HG02885 (cell line): ENCODE measurements around the gene MCUB.

Experiments used
- ATAC-seq: cut with Tn5 transposase; IDR thresholded peaks from one replicate; pipeline ENCODE4 v1.9.1; 2021; ENCODE audit warnings: mild to moderate bottlenecking; ENCODE audit not compliant: unreplicated experiment, poor library complexity

The MCUB gene

DNA sequence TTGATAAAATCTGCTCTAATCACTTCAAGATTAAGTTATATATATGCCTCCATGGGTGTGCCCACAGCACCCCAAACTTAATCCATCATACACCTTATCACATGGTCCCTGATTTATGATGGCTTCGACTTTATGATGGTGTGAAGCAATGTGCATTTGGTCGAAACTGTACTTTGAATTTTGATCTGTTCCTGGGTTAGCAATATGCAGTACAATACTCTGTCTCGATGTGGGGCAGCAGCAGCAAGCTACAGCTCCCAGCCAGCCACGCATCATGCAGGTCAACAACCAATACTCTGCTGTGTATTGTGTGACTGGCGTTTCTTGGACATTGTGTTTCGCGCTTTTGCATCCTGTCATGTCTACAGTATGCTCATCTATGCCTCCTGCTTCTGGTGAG, 62.6 kb downstream of the MCUB start:
- ATAC-seq, result no peak

DNA sequence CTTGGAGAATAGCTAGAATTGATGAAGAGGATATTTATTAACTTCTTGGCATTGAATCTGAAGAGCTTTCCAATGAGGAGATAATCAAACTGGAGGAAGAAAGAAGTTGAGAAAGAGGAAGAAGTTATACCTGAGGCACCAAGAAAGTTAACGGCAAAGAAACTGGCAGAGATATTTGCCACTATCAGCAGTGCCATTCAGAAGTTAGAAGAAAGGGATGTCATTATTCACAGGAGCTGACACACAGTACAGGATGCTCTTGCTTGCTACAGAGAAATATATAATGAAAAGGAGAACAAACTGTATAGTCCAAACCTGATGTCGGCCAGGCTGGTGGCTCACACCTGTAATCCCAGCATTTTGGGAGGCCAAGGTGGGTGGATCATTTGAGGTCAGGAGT, 64.5 kb downstream of the MCUB start:
- no peak for ATAC-seq

DNA sequence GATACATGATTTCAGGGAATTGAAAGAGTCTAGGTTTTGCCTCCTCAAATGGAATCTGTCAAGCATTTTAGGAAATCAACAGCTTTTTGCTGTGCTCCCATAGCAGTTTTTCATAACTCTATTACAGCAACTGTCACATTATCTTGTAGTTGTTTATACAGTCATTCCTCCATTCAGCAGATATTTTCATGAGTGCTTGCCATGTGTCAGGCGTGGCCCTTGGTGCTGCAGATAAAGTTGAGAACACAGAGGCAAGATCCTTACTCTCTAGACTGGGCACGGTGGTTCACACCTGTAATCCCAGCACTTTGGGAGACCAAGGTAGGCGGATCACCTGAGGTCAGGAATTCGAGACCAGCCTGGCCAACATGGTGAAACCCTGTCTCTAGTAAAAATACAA, 67.3 kb downstream of the MCUB start:
- no peak for ATAC-seq

DNA sequence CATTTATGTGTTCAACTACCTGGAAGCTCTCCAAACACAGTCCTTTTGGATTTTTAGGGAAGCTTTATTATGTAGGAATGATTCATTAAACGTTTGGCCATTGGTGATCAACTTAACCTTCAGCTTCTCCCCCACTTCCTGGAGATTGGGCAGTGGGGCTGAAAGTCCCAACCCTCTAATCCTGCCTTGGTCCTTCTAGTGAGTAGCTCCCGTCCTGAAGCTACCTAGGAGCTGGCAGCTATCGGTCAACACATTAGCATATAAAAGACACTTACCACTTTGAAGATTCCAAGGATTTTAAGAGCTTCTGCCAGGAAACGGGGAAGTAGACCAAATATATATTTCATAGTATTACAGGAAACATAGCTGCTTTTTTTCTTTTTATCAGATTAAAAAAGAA, 69.7 kb downstream of the MCUB start:
- no peak for ATAC-seq

DNA sequence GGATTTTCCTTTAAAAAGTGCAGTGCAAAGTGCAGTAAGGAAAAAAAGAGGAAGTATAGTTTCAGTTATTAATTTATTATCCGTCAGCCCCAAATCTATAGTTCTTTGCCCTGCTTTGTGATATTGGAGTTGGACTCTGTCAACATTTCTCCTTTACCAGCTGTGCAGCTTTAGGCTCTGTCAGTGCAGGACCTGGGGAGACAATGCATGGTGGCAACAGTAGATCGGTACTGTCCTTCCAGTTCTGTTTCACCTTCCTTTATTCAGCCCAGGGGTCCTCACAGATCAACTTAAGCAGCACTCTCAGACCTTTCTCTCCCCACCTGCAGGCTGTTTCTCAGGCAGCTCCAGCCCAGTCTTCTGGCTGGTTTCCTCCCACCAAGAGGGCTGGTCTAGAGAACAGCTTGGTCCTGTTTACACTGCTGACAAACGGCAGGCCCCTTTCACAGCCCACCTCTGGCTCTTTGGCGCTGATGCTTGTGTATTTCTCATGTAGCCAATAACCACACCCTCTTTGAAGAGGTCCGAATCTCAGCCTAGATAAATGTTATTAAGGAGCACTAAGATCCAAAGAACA, 71.6 kb downstream of the MCUB start:
- ATAC-seq, result no peak

DNA sequence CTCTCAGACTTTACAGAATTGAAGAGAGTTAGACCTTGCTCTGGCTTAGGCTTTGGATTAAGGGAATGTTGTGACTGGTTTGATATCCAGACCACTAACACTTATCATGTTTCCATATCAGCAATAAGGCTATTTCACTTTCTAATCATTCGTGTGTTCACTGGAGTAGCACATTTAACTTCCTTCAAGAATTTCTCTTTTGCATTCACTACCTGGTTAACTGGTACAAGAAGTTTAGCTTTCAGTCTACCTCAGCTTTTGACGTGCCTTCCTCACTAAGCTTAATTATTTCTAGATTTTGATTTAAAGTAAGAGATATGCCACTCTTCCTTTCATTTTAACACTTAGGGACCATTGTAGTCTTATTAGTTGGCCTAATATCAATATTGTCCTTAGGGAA, 80.6 kb downstream of the MCUB start:
- ATAC-seq, result no peak

DNA sequence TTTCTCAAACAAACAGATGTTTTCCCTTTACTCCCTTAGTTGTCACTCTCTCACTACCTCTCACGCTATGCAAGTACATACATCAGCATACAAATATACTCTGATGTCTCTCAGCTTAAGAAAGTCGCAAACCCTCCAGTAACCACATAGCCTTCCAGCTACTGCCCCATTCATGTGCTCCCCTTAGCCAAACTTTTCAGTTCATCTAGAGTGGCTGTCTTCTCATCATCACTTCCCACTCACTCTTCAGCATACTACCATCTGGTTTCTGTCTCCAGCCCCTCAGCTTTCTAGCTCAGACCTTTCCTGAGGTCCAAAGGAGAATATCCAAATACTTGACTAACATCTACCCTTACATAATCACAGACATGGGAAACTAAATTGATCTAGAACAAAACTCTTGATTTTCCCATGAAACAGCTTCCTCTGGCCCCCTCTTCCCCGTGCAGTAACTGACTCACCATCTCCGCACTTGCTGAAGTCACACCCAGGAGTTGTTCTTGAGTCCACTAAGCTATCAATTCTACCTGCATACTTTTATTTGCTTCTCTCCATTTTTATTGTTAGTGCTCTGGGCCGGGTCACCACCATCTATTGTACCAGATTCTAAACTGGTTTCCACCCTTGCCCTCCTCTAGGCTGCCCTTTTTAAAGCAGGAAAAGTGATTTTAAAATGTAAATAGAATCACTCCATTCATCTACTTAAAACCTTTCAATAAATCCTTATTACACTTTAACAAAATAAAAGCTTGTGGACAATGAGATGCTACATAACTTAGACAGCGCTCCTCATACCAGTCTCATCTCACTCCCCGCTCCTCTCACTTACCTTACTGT, 86.0 kb downstream of the MCUB start:
- no peak for ATAC-seq

DNA sequence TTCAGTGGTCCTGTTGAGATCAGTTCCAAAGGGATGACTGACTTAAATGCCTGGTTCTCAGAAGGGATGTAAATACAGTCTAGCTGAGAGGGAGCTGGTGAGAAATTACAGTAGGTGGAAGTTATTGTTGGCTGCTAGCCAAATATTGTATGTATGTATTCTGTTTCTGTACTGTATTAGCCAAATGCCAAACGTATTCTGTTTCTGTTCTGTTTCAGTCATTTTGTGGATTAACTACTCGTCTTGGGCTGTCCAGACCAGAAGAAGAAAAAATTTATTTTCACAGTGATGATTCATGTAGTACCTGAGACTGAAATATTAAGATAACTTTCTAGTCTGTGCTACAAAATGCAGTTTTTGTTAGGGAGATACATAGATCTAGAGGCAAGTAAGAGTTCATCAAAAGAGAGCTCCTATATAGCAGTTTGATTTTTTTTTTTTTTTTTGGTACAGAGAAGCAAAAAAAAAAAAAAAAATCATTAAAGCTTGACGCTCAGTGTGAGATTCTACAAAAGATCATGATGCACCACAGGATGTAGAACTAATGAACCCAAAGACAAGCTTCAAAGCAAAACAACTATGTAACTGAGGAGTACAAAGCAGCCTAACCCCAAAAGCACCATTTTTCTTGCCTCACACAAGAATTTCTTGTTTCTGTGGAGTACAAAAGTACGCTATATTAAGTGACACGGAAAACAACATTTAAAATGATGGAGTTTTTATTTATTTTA, 88.4 kb downstream of the MCUB start:
- peak; percentile 65 for ATAC-seq

DNA sequence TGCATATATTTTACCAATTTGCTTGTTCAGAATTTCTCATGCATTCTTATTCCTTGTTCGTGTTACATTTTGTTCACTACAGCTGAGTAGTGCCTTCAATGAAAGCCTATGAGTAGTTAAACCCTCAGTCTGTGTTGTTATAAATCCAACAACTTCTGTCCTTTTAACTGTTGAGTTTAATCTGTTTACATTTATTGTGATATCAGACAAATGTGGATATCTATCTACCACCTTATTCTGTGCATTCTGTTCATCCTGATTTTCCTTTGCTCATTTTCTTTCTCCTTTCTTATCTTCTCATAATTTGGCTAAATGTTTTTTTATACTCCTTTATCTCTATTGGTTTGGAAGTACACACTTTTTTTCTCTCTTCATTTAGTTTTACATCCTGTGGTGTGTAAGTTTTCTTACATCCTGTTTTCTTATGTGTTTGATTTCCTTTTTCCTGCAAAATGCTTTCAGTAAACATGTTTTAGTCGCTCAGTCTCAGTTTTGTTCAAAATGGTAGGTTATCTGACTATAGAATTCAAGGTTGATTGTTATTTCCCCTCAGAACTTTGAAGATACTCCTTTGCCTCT, 89.0 kb downstream of the MCUB start:
- no peak for ATAC-seq

DNA sequence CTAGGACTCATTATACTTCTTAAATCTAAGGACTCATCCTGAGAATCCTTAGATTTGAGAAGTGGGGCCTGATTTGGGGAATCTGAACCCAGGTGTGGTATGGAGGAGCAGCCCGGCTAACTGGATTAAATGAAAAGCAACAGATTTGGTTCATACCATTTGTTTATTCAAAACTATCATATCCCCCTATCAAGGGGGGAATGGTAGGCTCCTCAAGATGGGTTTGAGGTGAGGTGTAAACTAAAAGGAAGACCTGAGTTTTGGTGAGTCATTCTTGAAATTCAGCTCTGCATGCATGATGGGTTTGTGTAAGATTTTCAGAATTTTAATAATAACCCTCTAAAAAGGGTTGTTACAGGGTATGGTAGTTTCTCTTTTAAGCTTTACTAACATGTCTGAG, 89.8 kb downstream of the MCUB start:
- ATAC-seq, result peak; percentile 82

DNA sequence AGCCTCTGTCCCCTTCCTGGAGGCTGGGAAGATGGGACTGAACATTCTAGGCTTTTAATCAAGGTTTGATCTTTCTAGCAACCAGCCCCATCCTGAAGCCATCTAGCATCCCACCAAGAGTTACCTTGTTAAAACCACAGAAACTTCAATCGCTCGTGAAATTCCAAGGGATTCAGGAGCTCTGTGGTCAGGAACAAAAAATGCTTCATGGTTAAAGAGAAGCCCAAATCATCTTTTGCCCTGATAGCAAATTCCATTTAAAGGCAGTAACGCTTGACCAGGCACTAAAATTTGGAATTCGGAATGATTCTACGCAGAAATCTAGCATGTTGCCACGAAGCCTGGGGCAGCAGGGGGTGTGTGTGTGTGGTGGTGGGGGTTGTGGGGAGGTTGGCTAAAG, 95.3 kb downstream of the MCUB start:
- ATAC-seq, result no peak

DNA sequence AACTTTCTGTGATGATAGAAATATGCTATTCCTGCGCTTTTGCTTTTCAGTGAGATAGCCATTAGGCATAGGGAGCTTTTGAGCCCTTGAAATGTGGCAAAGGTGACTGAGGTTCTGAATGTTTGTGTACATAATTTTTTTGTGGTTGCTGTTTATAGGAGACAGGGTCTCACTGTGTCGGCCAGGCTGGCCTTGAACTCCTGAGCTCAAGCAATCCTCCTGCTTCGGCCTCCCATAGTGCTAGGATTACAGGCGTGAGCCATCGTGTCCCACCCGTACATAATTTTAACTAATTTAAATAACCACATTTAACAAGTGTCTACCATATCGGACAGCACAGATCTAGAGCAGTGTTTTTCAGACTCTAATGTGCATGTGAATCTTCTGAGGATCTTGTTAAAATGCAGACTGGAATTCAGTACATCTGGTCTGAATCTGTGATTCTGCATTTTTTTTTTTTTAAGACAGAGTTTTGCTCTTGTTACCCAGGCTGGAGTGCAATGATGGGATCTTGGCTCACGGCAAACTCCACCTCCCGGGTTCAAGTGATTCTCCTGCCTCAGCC, 97.9 kb downstream of the MCUB start:
- no peak for ATAC-seq

DNA sequence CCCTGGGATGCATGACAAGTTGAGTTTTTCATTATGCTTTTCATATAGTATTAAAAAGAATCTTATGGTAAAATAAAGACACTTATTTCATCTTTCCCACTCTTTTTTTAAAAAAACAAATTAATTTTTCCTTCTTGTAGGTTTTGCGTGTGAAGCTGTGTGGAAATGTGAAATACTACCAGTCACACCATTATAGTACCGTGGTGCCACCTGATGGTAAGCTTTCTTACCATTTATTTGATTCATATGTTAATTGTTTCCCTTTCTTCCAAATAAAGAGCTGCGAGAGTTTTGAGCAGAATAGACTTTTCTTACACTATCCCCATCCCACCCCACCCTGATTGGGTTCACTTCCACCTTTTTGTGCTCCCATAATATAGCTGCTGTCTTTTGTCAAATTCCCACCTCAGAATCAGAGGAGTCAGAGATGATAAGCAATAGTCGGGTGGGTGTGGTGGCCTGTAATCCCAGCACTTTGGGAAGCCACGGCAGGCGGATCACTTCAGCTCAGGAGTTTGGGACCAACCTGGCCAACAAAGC, 98.9 kb downstream of the MCUB start:
- ATAC-seq, result no peak

DNA sequence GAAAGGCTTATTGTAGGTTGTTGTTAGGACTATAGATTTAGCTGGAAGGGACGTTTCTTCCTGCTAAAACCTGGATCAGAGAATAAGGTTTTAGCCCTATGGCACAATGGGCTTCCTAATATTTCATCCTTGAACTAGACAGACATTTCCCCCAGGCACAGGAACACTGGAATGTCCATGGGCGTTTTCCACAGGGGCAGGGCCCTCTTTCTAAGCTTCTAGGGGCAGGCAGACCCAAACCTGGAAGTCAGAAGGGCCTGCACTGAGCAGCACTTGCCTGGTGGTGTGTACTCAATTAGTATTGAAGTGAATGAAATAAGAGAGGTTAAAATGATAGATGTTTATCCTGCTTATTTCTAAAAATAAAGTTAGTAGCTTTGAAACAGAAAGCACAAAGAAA, 102.1 kb downstream of the MCUB start:
- ATAC-seq, result no peak

DNA sequence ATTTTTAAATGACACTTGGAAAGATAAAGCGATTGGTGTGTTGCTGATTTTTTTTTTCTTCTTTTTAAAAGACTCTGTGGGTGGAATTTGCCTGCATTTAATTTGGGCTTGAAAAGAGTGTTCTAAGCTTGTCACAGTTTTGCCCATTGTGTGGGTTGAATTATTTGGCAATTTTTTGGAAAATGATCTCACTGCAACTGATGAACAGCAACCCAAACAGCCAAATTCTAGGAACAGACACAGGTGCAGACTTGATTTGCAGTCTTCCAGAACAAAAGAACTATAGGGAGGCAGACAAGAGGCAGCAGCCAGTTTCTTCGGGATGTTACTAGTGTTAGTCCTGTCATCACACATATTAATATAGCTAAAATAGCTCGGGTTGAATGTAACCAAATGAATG, 102.7 kb downstream of the MCUB start:
- ATAC-seq, result no peak

DNA sequence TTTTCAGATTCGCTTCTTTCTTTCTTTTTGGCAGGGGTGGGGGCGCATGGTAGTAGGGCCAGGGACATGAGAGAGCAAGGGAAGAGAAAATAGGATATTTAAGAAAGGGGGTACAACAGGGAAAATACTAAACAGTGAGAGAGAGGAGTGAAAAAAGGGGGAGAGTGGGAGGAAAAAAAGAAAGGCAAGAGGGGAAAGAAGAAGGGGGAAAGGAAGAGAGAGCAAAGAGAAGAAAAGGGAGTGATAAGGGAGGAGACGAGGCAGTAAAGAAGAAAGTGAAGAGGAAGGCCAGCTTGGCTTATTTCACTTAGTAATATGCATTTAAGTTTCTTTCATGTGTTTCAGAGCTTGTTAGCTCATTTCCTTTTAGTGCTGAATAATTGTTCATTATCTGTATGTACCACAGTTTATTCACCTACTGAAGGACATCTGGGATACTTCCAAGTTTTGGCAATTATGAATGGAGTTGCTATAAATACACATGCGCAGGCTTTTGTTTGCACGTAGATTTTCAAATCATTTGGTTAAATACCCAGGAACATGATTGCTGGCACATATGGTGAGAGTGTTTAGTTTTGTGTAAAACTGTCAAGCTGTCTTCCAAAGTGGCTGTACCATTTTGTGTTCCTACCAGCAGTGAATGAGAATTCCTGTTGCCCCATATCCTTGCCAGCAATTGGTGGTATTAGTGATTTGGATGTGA, 105.9 kb downstream of the MCUB start:
- no peak for ATAC-seq

DNA sequence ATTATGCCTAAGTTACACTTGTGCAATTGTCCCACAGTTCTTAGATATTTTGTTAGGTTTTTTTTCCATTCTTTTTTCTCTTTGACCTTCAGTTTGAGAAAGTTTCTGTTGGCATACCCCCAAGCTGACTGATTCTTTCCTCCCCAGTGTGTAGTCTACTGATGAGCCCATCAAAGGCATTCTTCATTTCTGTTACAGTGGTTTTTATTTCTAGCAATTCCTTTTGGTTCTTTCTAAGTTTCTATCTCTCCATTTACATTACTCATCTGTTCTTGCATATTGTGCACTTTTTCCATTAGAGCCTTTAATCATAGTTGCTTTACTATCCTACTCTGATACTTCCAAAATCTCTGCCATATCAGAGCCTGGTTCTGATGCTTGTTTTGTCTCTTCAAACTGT, 111.3 kb downstream of the MCUB start:
- no peak for ATAC-seq

DNA sequence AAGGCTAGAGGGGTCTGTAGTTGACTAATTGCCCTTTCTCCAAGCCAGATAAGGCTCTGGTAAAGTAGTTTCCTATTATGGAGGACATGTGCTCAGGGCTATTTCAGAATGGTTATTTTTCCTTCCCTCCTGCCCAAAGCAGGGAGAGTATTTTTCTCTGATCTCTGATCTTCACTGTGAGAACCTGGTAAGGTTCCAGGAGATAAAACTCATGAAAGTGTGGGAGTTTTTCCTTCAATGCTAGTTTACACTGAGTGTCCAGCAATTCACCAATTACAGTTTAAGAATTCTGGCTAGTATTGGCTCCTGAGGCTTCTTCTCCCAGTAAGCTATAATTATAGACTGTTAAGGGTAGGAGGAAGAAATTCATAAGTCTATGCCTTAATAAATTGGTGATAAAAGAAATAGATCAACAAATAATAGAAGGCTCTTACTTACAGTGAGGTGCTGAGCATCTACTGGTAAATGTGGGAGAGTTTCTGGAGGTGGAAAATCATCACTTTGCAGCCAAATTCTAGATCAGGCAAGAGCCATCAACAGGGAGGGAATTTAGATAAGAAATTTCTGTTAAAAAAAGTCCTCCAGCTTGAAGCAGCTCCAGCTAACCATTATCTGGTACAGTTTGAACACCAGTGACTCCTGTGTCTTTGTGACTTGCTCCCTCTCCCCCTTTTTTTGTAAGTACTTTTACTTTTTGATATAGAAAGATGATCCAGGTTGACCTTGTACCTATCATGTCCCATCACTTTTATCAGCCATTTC, 112.3 kb downstream of the MCUB start:
- no peak for ATAC-seq

DNA sequence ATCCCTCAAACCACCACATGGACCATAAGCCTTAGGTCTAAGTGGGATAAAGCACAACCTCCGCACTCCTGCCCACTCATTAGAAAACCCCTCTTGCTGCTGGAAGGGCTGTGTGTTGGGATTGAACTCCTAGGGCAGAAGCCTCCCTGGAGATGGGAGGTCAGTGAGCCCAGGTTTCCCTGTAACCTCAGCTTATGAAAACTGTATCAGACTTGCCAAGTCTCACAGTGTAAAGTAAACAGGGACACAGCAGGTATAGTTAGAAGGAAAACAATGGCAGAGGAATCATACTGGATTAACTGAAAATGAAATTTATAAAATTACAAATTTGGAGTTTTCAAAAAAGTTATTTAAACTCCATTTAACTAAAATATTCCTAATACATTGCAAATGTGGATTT, 113.3 kb downstream of the MCUB start:
- no peak for ATAC-seq
